H1 (cell line): ENCODE measurements around the gene EPHA6. TPM values are rescaled to one million over a fixed set of nuclear protein-coding genes. Genes with fewer than 3 reads are reported as not detected.

ENCODE experiments used
- CTCF ChIA-PET: fragments of 300-600 bp; sonication (Branson Sonifier 250); formaldehyde crosslinking; loops from one replicate; lab custom pipeline; 2021; ENCODE audit not compliant: partially characterized antibody; lab: Charles Lee
- POLR2A ChIA-PET: fragments of 300-600 bp; sonication (Branson Sonifier 250); formaldehyde crosslinking; loops from one replicate; lab custom pipeline; 2021; ENCODE audit warnings: inconsistent platforms; ENCODE audit not compliant: partially characterized antibody; lab: Charles Lee
- DNase-seq, 2 experiments: peaks; one replicate each; pipeline versions ENCODE4 v3.0.0 to v3.0.0-alpha.2; 2010 to 2022; ENCODE audit warnings: low spot score in 2 of 2, low read depth in 1 of 2, mixed read lengths in 1 of 2
- FAIRE-seq: peaks from 2 replicates; lab custom pipeline; 2011; peaks lifted over from hg19 to GRCh38; lab: Jason Lieb, UNC
- H2AFZ ChIP-seq: 2 replicates; pipeline ENCODE4 v1.8.1; 2012; ENCODE audit warnings: low read length, inconsistent platforms
- H2AK5ac ChIP-seq: 2 replicates; pipeline ENCODE4 v1.6.1; 2013; ENCODE audit warnings: low read depth, low read length
- H2BK120ac ChIP-seq: replicated peaks from 2 replicates; pipeline ENCODE3; 2013; ENCODE audit warnings: low read depth, low read length, inconsistent platforms
- H2BK12ac ChIP-seq: 2 replicates; pipeline ENCODE4 v1.6.1; 2013; ENCODE audit warnings: low read depth, low read length
- H2BK15ac ChIP-seq: 2 replicates; pipeline ENCODE4 v1.6.1; 2013; ENCODE audit warnings: low read length
- H2BK20ac ChIP-seq: 2 replicates; pipeline ENCODE4 v1.6.1; 2013; ENCODE audit warnings: low read length
- H2BK5ac ChIP-seq: 2 replicates; pipeline ENCODE4 v1.6.1; 2013; ENCODE audit warnings: low read depth, low read length
- H3K14ac ChIP-seq: 2 replicates; pipeline ENCODE4 v1.6.1; 2013; ENCODE audit warnings: inconsistent platforms; ENCODE audit not compliant: insufficient read length
- H3K18ac ChIP-seq: 2 replicates; pipeline ENCODE4 v1.6.1; 2013; ENCODE audit warnings: low read length; ENCODE audit errors: extremely low read depth
- H3K23ac ChIP-seq: 2 replicates; pipeline ENCODE4 v1.6.1; 2013; ENCODE audit warnings: inconsistent platforms; ENCODE audit not compliant: insufficient read length
- H3K23me2 ChIP-seq: 2 replicates; pipeline ENCODE4 v1.6.1; 2013; ENCODE audit warnings: low read depth, low read length
- H3K27ac ChIP-seq: 2 replicates; pipeline ENCODE4 v1.6.1; 2011; ENCODE audit warnings: low read depth, low read length, inconsistent platforms
- H3K27me3 ChIP-seq, 4 experiments: replicated peaks in 1 of 4; 1 replicate in 1 of 4; 2 replicates in 3 of 4; pipeline versions ENCODE4 v1.6.1 to v1.8.1; 2011 to 2013; ENCODE audit warnings: low read length in 3 of 4, mild to moderate bottlenecking in 3 of 4, inconsistent platforms in 2 of 4, mixed read lengths in 2 of 4, moderate library complexity in 1 of 4; ENCODE audit not compliant: control insufficient read depth in 3 of 4, insufficient read depth in 3 of 4; ENCODE audit errors: extremely low read depth in 1 of 4
- H3K36me3 ChIP-seq, 4 experiments: 2 replicates each; pipeline versions ENCODE4 v1.6.1 to v1.8.1; 2011 to 2013; ENCODE audit warnings: mild to moderate bottlenecking in 4 of 4, low read length in 3 of 4, moderate library complexity in 2 of 4, control low read depth in 1 of 4, inconsistent platforms in 1 of 4; ENCODE audit not compliant: insufficient read depth in 4 of 4, control insufficient read depth in 2 of 4
- H3K4ac ChIP-seq: replicated peaks from 2 replicates; pipeline ENCODE3; 2013; ENCODE audit warnings: low read length, low read depth, mixed read lengths, inconsistent platforms; ENCODE audit not compliant: insufficient read length
- H3K4me1 ChIP-seq, 4 experiments: replicated peaks in 1 of 4; 1 replicate in 1 of 4; 2 replicates in 3 of 4; pipeline versions ENCODE4 v1.6.1 to v1.8.1; 2011 to 2013; ENCODE audit warnings: low read length in 3 of 4, inconsistent platforms in 2 of 4, mixed read lengths in 1 of 4; ENCODE audit not compliant: insufficient read depth in 4 of 4, control insufficient read depth in 3 of 4
- H3K4me2 ChIP-seq, 2 experiments: 2 replicates each; pipeline versions ENCODE4 v1.6.1 to v1.8.1; 2011 to 2013; ENCODE audit warnings: low read depth in 2 of 2, low read length in 2 of 2, control low read depth in 1 of 2, inconsistent platforms in 1 of 2, mild to moderate bottlenecking in 1 of 2; ENCODE audit not compliant: insufficient read depth in 1 of 2
- H3K4me3 ChIP-seq, 4 experiments: fragments of 200-600, 300-600 bp in 1 of 4; sonication (generic), shearing (Covaris generic), sonication (Bioruptor Twin) in 1 of 4; 2 replicates each; pipeline versions ENCODE4 v1.5.1 to v1.8.1; 2011 to 2016; ENCODE audit warnings: low read length in 4 of 4, low read depth in 3 of 4, control low read depth in 2 of 4, inconsistent platforms in 2 of 4, mild to moderate bottlenecking in 2 of 4, mixed read lengths in 1 of 4, moderate library complexity in 1 of 4; ENCODE audit not compliant: insufficient read depth in 2 of 4; ENCODE audit errors: extremely low read depth in 1 of 4
- H3K56ac ChIP-seq: replicated peaks from 2 replicates; pipeline ENCODE3; 2013; ENCODE audit warnings: low read depth, mild to moderate bottlenecking, mixed read lengths, low read length, inconsistent platforms; ENCODE audit not compliant: insufficient read length
- H3K79me1 ChIP-seq: 2 replicates; pipeline ENCODE4 v1.6.1; 2013; ENCODE audit warnings: low read depth, low read length, control low read depth
- H3K79me2 ChIP-seq, 2 experiments: 2 replicates each; pipeline versions ENCODE4 v1.6.1 to v1.8.1; 2012 to 2013; ENCODE audit warnings: low read length in 2 of 2, mild to moderate bottlenecking in 2 of 2, inconsistent platforms in 1 of 2; ENCODE audit not compliant: insufficient read depth in 2 of 2, control insufficient read depth in 1 of 2
- H3K9ac ChIP-seq, 4 experiments: replicated peaks in 1 of 4; 1 replicate in 1 of 4; 2 replicates in 3 of 4; pipeline versions ENCODE4 v1.6.1 to v1.8.1; 2011 to 2013; ENCODE audit warnings: low read depth in 3 of 4, low read length in 3 of 4, control low read depth in 2 of 4, mild to moderate bottlenecking in 2 of 4, moderate library complexity in 2 of 4, inconsistent platforms in 1 of 4; ENCODE audit errors: extremely low read depth in 1 of 4
- H3K9me3 ChIP-seq, 2 experiments: 2 replicates each; pipeline versions ENCODE4 v1.6.1 to v1.8.1; 2012 to 2013; ENCODE audit warnings: mild to moderate bottlenecking in 2 of 2, moderate library complexity in 2 of 2, control low read depth in 1 of 2, inconsistent platforms in 1 of 2, low read depth in 1 of 2, low read length in 1 of 2, mixed read lengths in 1 of 2; ENCODE audit not compliant: insufficient read depth in 2 of 2
- H4K20me1 ChIP-seq, 2 experiments: replicated peaks in 1 of 2; 2 replicates each; pipeline versions ENCODE3 to v1.8.1; 2011 to 2013; ENCODE audit warnings: inconsistent platforms in 2 of 2, low read length in 2 of 2, mild to moderate bottlenecking in 1 of 2; ENCODE audit not compliant: insufficient read depth in 2 of 2, control insufficient read depth in 1 of 2
- H4K5ac ChIP-seq: 2 replicates; pipeline ENCODE4 v1.6.1; 2013; ENCODE audit warnings: low read length, low read depth, mixed read lengths, inconsistent platforms; ENCODE audit not compliant: insufficient read length
- H4K8ac ChIP-seq: 2 replicates; pipeline ENCODE4 v1.8.0; 2013; ENCODE audit warnings: mild to moderate bottlenecking, moderate library complexity, low read length, inconsistent platforms; ENCODE audit not compliant: insufficient read depth; ENCODE audit errors: extremely low read depth
- H4K91ac ChIP-seq: replicated peaks from 2 replicates; pipeline ENCODE3; 2013; ENCODE audit warnings: low read length, mixed read lengths, inconsistent platforms; ENCODE audit not compliant: insufficient read length
- ASH2L ChIP-seq: fragments of 200-600, 300-600 bp; sonication (generic); IDR thresholded peaks from one replicate; pipeline ENCODE4 v1.7.1; 2017; ENCODE audit warnings: low read length
- CBX8 ChIP-seq: fragments of 300-800, 300-1000 bp; sonication (generic); IDR thresholded peaks from 2 replicates; pipeline ENCODE4 v1.7.1; 2016; ENCODE audit warnings: low read depth, low read length, borderline replicate concordance
- MAFK ChIP-seq: IDR thresholded peaks from 2 replicates; pipeline ENCODE4 v1.6.1; 2012; ENCODE audit warnings: low read depth, mild to moderate bottlenecking, improper control_type of control experiment, low read length
- TCF12 ChIP-seq: IDR thresholded peaks from 2 replicates; pipeline ENCODE4 v1.6.1; 2011; ENCODE audit warnings: low read depth, mild to moderate bottlenecking, low read length
- polyA plus RNA-seq, 7 experiments: library from polyadenylated mRNA; depleted of rRNA in 3 of 7; stranded (reverse) in 5 of 7; unstranded in 2 of 7; fragments of >200 nt in 5 of 7; fragments of 200-250 nt in 2 of 7; gene quantifications; 1 replicate in 5 of 7; 2 replicates in 1 of 7; 4 replicates in 1 of 7; pipeline versions ENCODE4 v1.2.1 to v1.2.3, GENCODE V29; 2011 to 2013; ENCODE audit warnings: missing spikeins in 2 of 7, mixed read lengths in 2 of 7
- total RNA-seq: library from RNA; stranded (reverse); fragmentation: NEBNext Ultra II Directional; extraction: Animal tissue kit (Norgen Biotek cat#: 25700); gene quantifications from 2 replicates; pipeline ENCODE4 v1.2.1, GENCODE V29; 2021
- TF ChIP-seq, protein P1 (sequence below): IDR thresholded peaks from 2 replicates; pipeline ENCODE4 v1.6.1; 2012; ENCODE audit warnings: inconsistent platforms
- TF ChIP-seq, protein P2 (sequence below): IDR thresholded peaks from 2 replicates; pipeline ENCODE4 v1.6.1; 2011; ENCODE audit warnings: low read depth, mild to moderate bottlenecking, low read length; ENCODE audit not compliant: insufficient read depth

Gene EPHA6
- total and polyA plus RNA-seq, 2 of the 8 experiments (the other 6 are each of a cell fraction or from before 2014, with no cell fraction given) = 0.83 to 3.2 TPM

DNA sequence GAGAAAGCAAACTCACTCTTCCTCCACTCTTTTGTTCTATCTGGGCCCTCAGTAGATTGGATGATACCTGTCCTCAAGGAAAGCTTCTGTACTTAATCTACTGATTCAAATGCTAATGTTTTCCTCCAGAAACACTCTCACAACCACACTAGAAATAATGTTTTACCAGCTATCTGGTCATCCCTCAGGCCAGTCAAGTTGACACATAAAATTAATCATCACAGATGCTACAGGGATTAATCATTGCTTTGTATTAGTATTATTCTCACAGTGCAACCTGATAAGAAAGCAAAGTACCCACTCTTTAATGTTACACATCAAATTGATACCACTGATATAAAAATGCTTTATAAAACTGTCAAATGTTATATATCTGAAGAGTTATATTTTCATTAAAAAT, 897.3 kb downstream of the EPHA6 start:
- Histone ChIP-seq H3K27ac (no peak overlapping the region), H3K56ac (no peak overlapping the region), H4K20me1 (no peaks in the 10 kb centered on the region), H3K23ac (no peak overlapping the region), H3K9me3 (peaks cover 3 to 5% of the 10 kb centered on the region in 2 experiments; a peak in 1 of 4 replicates), H2AFZ (no peak overlapping the region), H2BK5ac (no peak overlapping the region), H3K4me3 (no peak overlapping the region), H3K4ac (no peak overlapping the region), H3K4me1 (no peaks in the 10 kb centered on the region), H3K36me3 (no peaks in the 10 kb centered on the region), H3K27me3 (no peaks in the 10 kb centered on the region), H2BK120ac (no peak overlapping the region), H3K4me2 (no peak overlapping the region; a peak in 1 of 4 replicates), H3K14ac (no peak overlapping the region), H2BK12ac (no peak overlapping the region), H4K8ac (no peak overlapping the region), H4K91ac (no peak overlapping the region), H2BK20ac (no peak overlapping the region), H3K79me2 (no peaks in the 10 kb centered on the region), H3K9ac (no peak overlapping the region), H3K23me2 (no peaks in the 10 kb centered on the region), H4K5ac (no peak overlapping the region), H3K18ac (no peak overlapping the region), H2BK15ac (no peak overlapping the region), H3K79me1 (no peaks in the 10 kb centered on the region), H2AK5ac (no peak overlapping the region)
- TF ChIP-seq CBX8 (no peak), MAFK (no peak), ASH2L (no peak), TCF12 (no peak)
- TF ChIP-seq, protein P1, sequence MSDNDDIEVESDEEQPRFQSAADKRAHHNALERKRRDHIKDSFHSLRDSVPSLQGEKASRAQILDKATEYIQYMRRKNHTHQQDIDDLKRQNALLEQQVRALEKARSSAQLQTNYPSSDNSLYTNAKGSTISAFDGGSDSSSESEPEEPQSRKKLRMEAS = no peak
- TF ChIP-seq, protein P2, sequence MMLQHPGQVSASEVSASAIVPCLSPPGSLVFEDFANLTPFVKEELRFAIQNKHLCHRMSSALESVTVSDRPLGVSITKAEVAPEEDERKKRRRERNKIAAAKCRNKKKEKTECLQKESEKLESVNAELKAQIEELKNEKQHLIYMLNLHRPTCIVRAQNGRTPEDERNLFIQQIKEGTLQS = no peak
- ChIA-PET CTCF (interaction anchor here (1.2 kb wide), 1 partner anchor 9 kb away, joined by 4 read pairs; no protein-coding TSS in a partner anchor), POLR2A (no interaction called here)
- DNase-seq (no peak), FAIRE-seq (no peak)
